K562 (cell line): ENCODE measurements around the gene NBDY. TPM values are rescaled to one million over a fixed set of nuclear protein-coding genes. Genes with fewer than 3 reads are reported as not detected.

Source experiments
- ATAC-seq: fragments of 200-7000 bp; cut with Tn5 transposase; 3 replicates; pipeline ENCODE4 v1.9.1; 2020; ENCODE audit warnings: moderate library complexity
- BruUV-seq: library from RNA; stranded (reverse); fragments of 400-500 nt; replicated peaks from 2 replicates; lab custom pipeline; 2021; lab: Mats Ljungman, UMichigan
- CTCF ChIA-PET: fragments of 300-600 bp; formaldehyde crosslinking; extraction: SDS; loops from one replicate; lab custom pipeline; 2021; ENCODE audit warnings: low intra/inter-chr PET ratio; lab: Yijun Ruan, JAX
- POLR2A ChIA-PET: fragments of 300-600, 350-650 bp; sonication (Branson Sonifier 250); formaldehyde crosslinking; extraction: SDS; loops from one replicate; lab custom pipeline; 2021; ENCODE audit warnings: antibody characterized with exemption, inconsistent platforms; lab: Yijun Ruan, JAX
- DNase-seq, 4 experiments: peaks; one replicate each; pipeline versions ENCODE4 v3.0.0 to v3.0.0-alpha.2; 2011 to 2018; ENCODE audit warnings: low spot score in 3 of 4, mixed read lengths in 3 of 4; ENCODE audit errors: extremely low read depth in 1 of 4
- FAIRE-seq: peaks from 2 replicates; lab custom pipeline; 2011; peaks lifted over from hg19 to GRCh38; lab: Jason Lieb, UNC
- H2AFZ ChIP-seq: 2 replicates; pipeline ENCODE4 v1.6.0; 2011; ENCODE audit warnings: low read depth, low read length, control low read depth, inconsistent platforms
- H3K27ac ChIP-seq: fragments of 200-600 bp; 3 replicates; pipeline ENCODE4 v1.8.0; 2011; ENCODE audit warnings: low read depth, mild to moderate bottlenecking, control low read depth, inconsistent platforms, low read length, moderate library complexity, mixed read lengths; ENCODE audit errors: extremely low read depth
- H3K27me3 ChIP-seq, 2 experiments: fragments of 300-600 bp in 1 of 2; 2 replicates in 1 of 2; 3 replicates in 1 of 2; pipeline versions ENCODE4 v1.6.0 to v1.8.0; 2011; ENCODE audit warnings: inconsistent platforms in 2 of 2, low read length in 2 of 2, mild to moderate bottlenecking in 1 of 2, mixed read lengths in 1 of 2, moderate library complexity in 1 of 2; ENCODE audit not compliant: control insufficient read depth in 2 of 2, insufficient read depth in 2 of 2
- H3K36me3 ChIP-seq: fragments of 300-600 bp; 3 replicates; pipeline ENCODE4 v1.8.0; 2011; ENCODE audit warnings: mild to moderate bottlenecking, low read length, inconsistent platforms; ENCODE audit not compliant: control insufficient read depth, insufficient read depth
- H3K4me1 ChIP-seq, 2 experiments: fragments of 200-600 bp in 1 of 2; replicated peaks in 1 of 2; 2 replicates in 1 of 2; 3 replicates in 1 of 2; pipeline versions ENCODE4 v1.5.1 to v1.8.0; 2011; ENCODE audit warnings: inconsistent platforms in 2 of 2, low read length in 2 of 2, mild to moderate bottlenecking in 1 of 2, mixed read lengths in 1 of 2, moderate library complexity in 1 of 2; ENCODE audit not compliant: control insufficient read depth in 2 of 2, insufficient read depth in 2 of 2
- H3K4me2 ChIP-seq: 2 replicates; pipeline ENCODE4 v1.6.1; 2011; ENCODE audit warnings: low read length, control low read depth, inconsistent platforms, mixed read lengths; ENCODE audit not compliant: insufficient read depth
- H3K4me3 ChIP-seq: fragments of 200-600 bp; sonication (generic), shearing (Covaris generic); 2 replicates; pipeline ENCODE4 v1.5.1; 2016; ENCODE audit warnings: control low read depth, inconsistent platforms
- H3K79me2 ChIP-seq: fragments of 200-600 bp; 3 replicates; pipeline ENCODE4 v1.8.0; 2011; ENCODE audit warnings: low read length, inconsistent platforms; ENCODE audit not compliant: control insufficient read depth, insufficient read depth
- H3K9ac ChIP-seq, 2 experiments: 2 replicates each; pipeline versions ENCODE4 v1.6.0 to v1.6.1; 2011; ENCODE audit warnings: low read depth in 2 of 2, low read length in 2 of 2, control low read depth in 1 of 2, inconsistent platforms in 1 of 2, mild to moderate bottlenecking in 1 of 2, mixed read lengths in 1 of 2; ENCODE audit not compliant: insufficient read depth in 1 of 2
- H3K9me1 ChIP-seq: one replicate; pipeline ENCODE4 v1.6.0; 2011; ENCODE audit warnings: inconsistent platforms, mild to moderate bottlenecking, low read length, moderate library complexity; ENCODE audit not compliant: control insufficient read depth, insufficient read depth
- H3K9me3 ChIP-seq: replicated peaks from 2 replicates; pipeline ENCODE4 v1.5.1; 2011; ENCODE audit warnings: low read depth, low read length, inconsistent platforms; ENCODE audit not compliant: control insufficient read depth, insufficient read depth
- H4K20me1 ChIP-seq: replicated peaks from 2 replicates; pipeline ENCODE4 v1.6.1; 2011; ENCODE audit warnings: low read length, inconsistent platforms, mixed read lengths; ENCODE audit not compliant: control insufficient read depth, insufficient read depth
- HNRNPH1 ChIP-seq: fragments of 200-400 bp; formaldehyde crosslinking; optimal IDR thresholded peaks from 2 replicates; pipeline ENCODE3; 2017; ENCODE audit warnings: low read depth, mild to moderate bottlenecking, low read length, moderate library complexity
- HNRNPLL ChIP-seq: fragments of 200-400 bp; formaldehyde crosslinking; IDR thresholded peaks from 2 replicates; pipeline ENCODE4 v1.6.1; 2017; ENCODE audit warnings: low read length, low read depth, mild to moderate bottlenecking; ENCODE audit not compliant: poor library complexity, severe bottlenecking
- HNRNPUL1 ChIP-seq: fragments of 200-400 bp; formaldehyde crosslinking; IDR thresholded peaks from 2 replicates; pipeline ENCODE4 v1.6.1; 2017; ENCODE audit warnings: low read length
- RBM25 ChIP-seq: fragments of 200-400 bp; formaldehyde crosslinking; IDR thresholded peaks from 2 replicates; pipeline ENCODE4 v1.6.1; 2018; ENCODE audit warnings: low read length, low read depth, moderate library complexity; ENCODE audit not compliant: severe bottlenecking
- SMARCA4 ChIP-seq: fragments of 450-650 bp; IDR thresholded peaks from 2 replicates; pipeline ENCODE4 v1.6.1; 2016
- THRAP3 ChIP-seq: fragments of 450-650 bp; IDR thresholded peaks from 2 replicates; pipeline ENCODE4 v1.6.1; 2016; ENCODE audit warnings: mild to moderate bottlenecking, inconsistent platforms, borderline replicate concordance
- WGBS: fragments of 100-300 bp; shearing (Covaris generic); methylation state at CpG from one replicate; pipeline ENCODE4 v1.1.6; 2016; ENCODE audit warnings: low coverage, mixed read lengths; ENCODE audit not compliant: insufficient coverage; ENCODE audit errors: missing lambda C conversion rate; 5-methylcytosine and 5-hydroxymethylcytosine counted together
- in situ Hi-C: fragments of 300-500 bp; cut with MboI; formaldehyde crosslinking; loops from 4 replicates; pipeline ENCODE4 v1.15.0; 2018; ENCODE audit warnings: inconsistent platforms, mixed read lengths
- intact Hi-C: fragments of 100-400 bp; cut with micrococcal nuclease; formaldehyde crosslinking; loops from 2 replicates; pipeline ENCODE4 v1.14.2; 2022
- polyA plus RNA-seq, 8 experiments: library from polyadenylated mRNA; depleted of rRNA in 4 of 8; stranded (reverse) in 5 of 8; unstranded in 3 of 8; fragments of >200 nt; fragmentation: Nextera tagmentation in 2 of 8; fragmentation: Illumina TruSeq in 1 of 8; extraction: Ambion mirVana in 2 of 8; extraction: Trizol in 1 of 8; gene quantifications; 2 replicates each; pipeline versions ENCODE4 v1.2.1 to v1.2.3, GENCODE V29; 2011 to 2014; ENCODE audit warnings: inconsistent platforms in 1 of 8, missing spikeins in 1 of 8
- total RNA-seq, 7 experiments: library from RNA; depleted of rRNA in 6 of 7; stranded (reverse); fragments of >200 nt in 6 of 7; fragmentation: Illumina TruSeq in 2 of 7; extraction: Trizol in 2 of 7; gene quantifications; 2 replicates each; pipeline versions ENCODE4 v1.2.1 to v1.2.3, GENCODE V29; 2011 to 2021; ENCODE audit warnings: low replicate concordance in 1 of 7

The NBDY gene
- total and polyA plus RNA-seq, 9 of the 15 experiments (the other 6 are each of a cell fraction or from before 2014, with no cell fraction given), result 1.00 to 24.7 (median 7.0) TPM

GRCh38 chrX:56790778-56791177, 61.7 kb downstream of the NBDY start:
- Histone ChIP-seq H3K4me2 (no peak overlapping the region), H3K4me3 (no peak overlapping the region), H3K79me2 (no peaks in the 10 kb centered on the region), H3K27ac (no peak overlapping the region), H3K9me3 (no peaks in the 10 kb centered on the region), H3K4me1 (no peaks in the 10 kb centered on the region), H3K27me3 (no peaks in the 10 kb centered on the region), H3K9me1 (no peaks in the 10 kb centered on the region), H2AFZ (no peak overlapping the region), H3K36me3 (no peaks in the 10 kb centered on the region), H4K20me1 (no peaks in the 10 kb centered on the region), H3K9ac (no peak overlapping the region)
- ATAC-seq (no peak), DNase-seq (no peak), FAIRE-seq (no peak)
- no TSS peak for BruUV-seq
- 0% methylated on average over 1 of the region's 7 CpGs for WGBS
- ChIA-PET POLR2A (no interaction called here), CTCF (no interaction called here)
- intact Hi-C loops (no loop called here), in situ Hi-C loops (no loop called here)
- no peak for TF ChIP-seq HNRNPH1
- TF ChIP-seq THRAP3, result no peak

- no peak overlapping the region for H3K27ac ChIP-seq
- no peak for ATAC-seq
- intact Hi-C loops, result no loop called here
These were observed 62.4 kb downstream of the NBDY start for GRCh38 chrX:56791456-56791855.

More at GRCh38 chrX:56791456-56791855, 62.4 kb downstream of the NBDY start:
- FAIRE-seq (no peak), DNase-seq (no peak)
- Histone ChIP-seq H3K36me3 (no peaks in the 10 kb centered on the region), H4K20me1 (no peaks in the 10 kb centered on the region), H3K79me2 (no peaks in the 10 kb centered on the region), H3K4me2 (no peak overlapping the region), H3K4me3 (no peak overlapping the region), H3K9me1 (no peaks in the 10 kb centered on the region), H3K27me3 (no peaks in the 10 kb centered on the region), H3K4me1 (no peaks in the 10 kb centered on the region), H3K9ac (no peak overlapping the region), H3K9me3 (no peaks in the 10 kb centered on the region), H2AFZ (no peak overlapping the region)
- WGBS, result 17% methylated on average over 2 of the region's 3 CpGs
- BruUV-seq, result no TSS peak
- ChIA-PET CTCF (no interaction called here), POLR2A (no interaction called here)
- in situ Hi-C loops, result no loop called here
- no peak for TF ChIP-seq RBM25
- TF ChIP-seq HNRNPUL1, result no peak
- TF ChIP-seq HNRNPLL, result no peak
- no peak for TF ChIP-seq SMARCA4
